ENCODE results near the gene CAMK2D. TPM values are rescaled to one million over a fixed set of nuclear protein-coding genes. Genes with fewer than 3 reads are reported as not detected.

CAMK2D gene
- total and polyA plus RNA-seq, 2 experiments from 2014 or later: 4.9 to 14.6 TPM

- Histone ChIP-seq H3K4me1 (ENCODE audit: insufficient read depth) (peaks cover 53% of the 10 kb centered on the region), H2AFZ (no peak overlapping the region), H4K20me1 (replicated peaks; ENCODE audit: insufficient read depth) (no peaks in the 10 kb centered on the region), H3K36me3 (ENCODE audit: insufficient read depth) (no peaks in the 10 kb centered on the region), H3K4me2 (peak overlapping the region; percentile 37; the same call in 1 of the 2 replicates), H3K27me3 (ENCODE audit: insufficient read depth) (peaks cover 28% of the 10 kb centered on the region), H3K27ac (ENCODE audit: low read depth) (no peak overlapping the region), H3K9me2 (ENCODE audit: insufficient read depth) (no peaks in the 10 kb centered on the region), H3F3A (replicated peaks; ENCODE audit: low read depth) (no peaks in the 10 kb centered on the region), H3K79me2 (replicated peaks; ENCODE audit: insufficient read depth) (no peaks in the 10 kb centered on the region; the same call in 1 of the 2 replicates), H3K4me3 (no peak overlapping the region)
- Mint-ChIP-seq H3K27me3 (ENCODE audit: insufficient read depth, low read depth, poor library complexity) (peaks cover 13% of the 10 kb centered on the region), H3K36me3 (ENCODE audit: low read depth) (no peaks in the 10 kb centered on the region), H3K4me3 (no peak overlapping the region), H3K4me1 (peaks cover 33% of the 10 kb centered on the region), H3K27ac (no peak overlapping the region), H3K9me3 (no peaks in the 10 kb centered on the region)
- DNase-seq (ENCODE audit: low spot score) (no peak), ATAC-seq (no peak)
- no peak for TF ChIP-seq ZNF331 (CRISPR knock-in tag; IDR thresholded peaks at IDR 0.05; ENCODE audit: low read depth)
- no peak for TF ChIP-seq JUNB (IDR thresholded peaks at IDR 0.05; ENCODE audit: unreplicated experiment)
- no peak for TF ChIP-seq ZNF114 (CRISPR knock-in tag; IDR thresholded peaks at IDR 0.05)
- TF ChIP-seq EZH2phosphoT487 (IDR thresholded peaks at IDR 0.05; ENCODE audit: unreplicated experiment): no peak
- no peak for TF ChIP-seq EZH2 (IDR thresholded peaks at IDR 0.05; ENCODE audit: low read depth, unreplicated experiment)
- TF ChIP-seq ZNF462 (CRISPR knock-in tag; IDR thresholded peaks at IDR 0.05): no peak
- TF ChIP-seq NANOG (IDR thresholded peaks at IDR 0.05; ENCODE audit: borderline replicate concordance): no peak
- TF ChIP-seq ETS1 (IDR thresholded peaks at IDR 0.05): no peak
These were observed 4.1 kb downstream of the CAMK2D start for GRCh38 chr4:113757486-113757885.
